ENCODE measurements around the gene PARP6.

The PARP6 gene

GRCh38 chr15:72231833-72232478, 40.4 kb downstream of the PARP6 start:
- Histone ChIP-seq H3K36me3 (ENCODE audit: control insufficient read depth, low read length) (peaks cover 36% of the 10 kb centered on the region), H3K27ac (ENCODE audit: low read depth, low read length) (peak overlapping the region; percentile 48), H3K79me2 (ENCODE audit: control insufficient read depth, low read length) (peaks cover 49% of the 10 kb centered on the region), H3K9me2 (replicated peaks; ENCODE audit: control insufficient read depth, low read length) (no peaks in the 10 kb centered on the region), H4K20me1 (ENCODE audit: control insufficient read depth, insufficient read depth, low read depth, low read length) (peaks cover 13% of the 10 kb centered on the region), H3K4me2 (ENCODE audit: low read length) (peak overlapping the region; percentile 76), H3K9me3 (ENCODE audit: control insufficient read depth, insufficient read depth, low read length) (no peaks in the 10 kb centered on the region), H3K27me3 (ENCODE audit: control insufficient read depth, low read length) (no peaks in the 10 kb centered on the region), H3F3A (ENCODE audit: control insufficient read depth, insufficient read depth) (peaks cover 35% of the 10 kb centered on the region), H3K4me1 (ENCODE audit: control insufficient read depth, low read length) (peaks cover 31% of the 10 kb centered on the region), H3K4me3 (ENCODE audit: low read length) (peak overlapping the region; percentile 98)
- TF ChIP-seq CTCF (IDR thresholded peaks at IDR 0.05; ENCODE audit: low read depth, low read length, poor library complexity, severe bottlenecking) (no peak), EZH2phosphoT487 (IDR thresholded peaks at IDR 0.05; ENCODE audit: borderline replicate concordance, low read length) (no peak)

- Histone ChIP-seq H3F3A (ENCODE audit: control insufficient read depth, insufficient read depth) (peaks cover 36% of the 10 kb centered on the region), H3K36me3 (ENCODE audit: control insufficient read depth, low read length) (peaks cover 41% of the 10 kb centered on the region), H3K9me2 (replicated peaks; ENCODE audit: control insufficient read depth, low read length) (no peaks in the 10 kb centered on the region), H3K4me1 (ENCODE audit: control insufficient read depth, low read length) (peaks cover 38% of the 10 kb centered on the region), H3K27ac (ENCODE audit: low read depth, low read length) (peak within 1 kb of the TSS; percentile 91), H3K79me2 (ENCODE audit: control insufficient read depth, low read length) (peaks cover 56% of the 10 kb centered on the region), H3K4me2 (ENCODE audit: low read length) (peak within 1 kb of the TSS; percentile 99), H4K20me1 (ENCODE audit: control insufficient read depth, insufficient read depth, low read depth, low read length) (peaks cover 14% of the 10 kb centered on the region), H3K27me3 (ENCODE audit: control insufficient read depth, low read length) (no peaks in the 10 kb centered on the region), H3K4me3 (ENCODE audit: low read length) (peak within 1 kb of the TSS; percentile 98), H3K9me3 (ENCODE audit: control insufficient read depth, insufficient read depth, low read length) (no peaks in the 10 kb centered on the region)
- TF ChIP-seq CTCF (IDR thresholded peaks at IDR 0.05; ENCODE audit: low read depth, low read length, poor library complexity, severe bottlenecking) (no peak), EZH2phosphoT487 (IDR thresholded peaks at IDR 0.05; ENCODE audit: borderline replicate concordance, low read length) (no peak)
Observed at GRCh38 chr15:72231066-72231832, 41.1 kb downstream of the PARP6 start, which contains the start of gene PKM. PKM (minus strand) TSS chr15:72231190; CDS start chr15:72219097, 12,093 bp downstream.

GRCh38 chr15:72230197-72231065, 41.9 kb downstream of the PARP6 start:
- H3K79me2 ChIP-seq (ENCODE audit: control insufficient read depth, low read length), result peaks cover 64% of the 10 kb centered on the region
- TF ChIP-seq CTCF (IDR thresholded peaks at IDR 0.05; ENCODE audit: low read depth, low read length, poor library complexity, severe bottlenecking) (no peak), EZH2phosphoT487 (IDR thresholded peaks at IDR 0.05; ENCODE audit: borderline replicate concordance, low read length) (no peak)
- peaks cover 21% of the 10 kb centered on the region for H4K20me1 ChIP-seq (ENCODE audit: control insufficient read depth, insufficient read depth, low read depth, low read length)
- peaks cover 48% of the 10 kb centered on the region for H3K36me3 ChIP-seq (ENCODE audit: control insufficient read depth, low read length)
- H3K9me3 ChIP-seq (ENCODE audit: control insufficient read depth, insufficient read depth, low read length), result no peaks in the 10 kb centered on the region
- H3K4me1 ChIP-seq (ENCODE audit: control insufficient read depth, low read length), result peaks cover 46% of the 10 kb centered on the region
- peaks cover 37% of the 10 kb centered on the region for H3F3A ChIP-seq (ENCODE audit: control insufficient read depth, insufficient read depth)
- peak overlapping the region; percentile 91 for H3K27ac ChIP-seq (ENCODE audit: low read depth, low read length)
- H3K9me2 ChIP-seq (replicated peaks; ENCODE audit: control insufficient read depth, low read length), result no peaks in the 10 kb centered on the region
- peak overlapping the region; percentile 99 for H3K4me2 ChIP-seq (ENCODE audit: low read length)
- no peaks in the 10 kb centered on the region for H3K27me3 ChIP-seq (ENCODE audit: control insufficient read depth, low read length)
- peak overlapping the region; percentile 98 for H3K4me3 ChIP-seq (ENCODE audit: low read length)
